K562 (cell line): ENCODE measurements around the gene LGR6. TPM values are rescaled to one million over a fixed set of nuclear protein-coding genes. Genes with fewer than 3 reads are reported as not detected.

Source experiments
- ATAC-seq: fragments of 200-7000 bp; cut with Tn5 transposase; 3 replicates; pipeline ENCODE4 v1.9.1; 2020; ENCODE audit warnings: moderate library complexity
- BruUV-seq: library from RNA; stranded (reverse); fragments of 400-500 nt; replicated peaks from 2 replicates; lab custom pipeline; 2021; lab: Mats Ljungman, UMichigan
- CTCF ChIA-PET: fragments of 300-600 bp; formaldehyde crosslinking; extraction: SDS; loops from one replicate; lab custom pipeline; 2021; ENCODE audit warnings: low intra/inter-chr PET ratio; lab: Yijun Ruan, JAX
- POLR2A ChIA-PET: fragments of 300-600, 350-650 bp; sonication (Branson Sonifier 250); formaldehyde crosslinking; extraction: SDS; loops from one replicate; lab custom pipeline; 2021; ENCODE audit warnings: antibody characterized with exemption, inconsistent platforms; lab: Yijun Ruan, JAX
- DNase-seq, 4 experiments: peaks; one replicate each; pipeline versions ENCODE4 v3.0.0 to v3.0.0-alpha.2; 2011 to 2018; ENCODE audit warnings: low spot score in 3 of 4, mixed read lengths in 3 of 4; ENCODE audit errors: extremely low read depth in 1 of 4
- FAIRE-seq: peaks from 2 replicates; lab custom pipeline; 2011; peaks lifted over from hg19 to GRCh38; lab: Jason Lieb, UNC
- H2AFZ ChIP-seq: 2 replicates; pipeline ENCODE4 v1.6.0; 2011; ENCODE audit warnings: low read depth, low read length, control low read depth, inconsistent platforms
- H3K27ac ChIP-seq: fragments of 200-600 bp; 3 replicates; pipeline ENCODE4 v1.8.0; 2011; ENCODE audit warnings: low read depth, mild to moderate bottlenecking, control low read depth, inconsistent platforms, low read length, moderate library complexity, mixed read lengths; ENCODE audit errors: extremely low read depth
- H3K27me3 ChIP-seq, 2 experiments: fragments of 300-600 bp in 1 of 2; 2 replicates in 1 of 2; 3 replicates in 1 of 2; pipeline versions ENCODE4 v1.6.0 to v1.8.0; 2011; ENCODE audit warnings: inconsistent platforms in 2 of 2, low read length in 2 of 2, mild to moderate bottlenecking in 1 of 2, mixed read lengths in 1 of 2, moderate library complexity in 1 of 2; ENCODE audit not compliant: control insufficient read depth in 2 of 2, insufficient read depth in 2 of 2
- H3K36me3 ChIP-seq: fragments of 300-600 bp; 3 replicates; pipeline ENCODE4 v1.8.0; 2011; ENCODE audit warnings: mild to moderate bottlenecking, low read length, inconsistent platforms; ENCODE audit not compliant: control insufficient read depth, insufficient read depth
- H3K4me1 ChIP-seq, 2 experiments: fragments of 200-600 bp in 1 of 2; replicated peaks in 1 of 2; 2 replicates in 1 of 2; 3 replicates in 1 of 2; pipeline versions ENCODE4 v1.5.1 to v1.8.0; 2011; ENCODE audit warnings: inconsistent platforms in 2 of 2, low read length in 2 of 2, mild to moderate bottlenecking in 1 of 2, mixed read lengths in 1 of 2, moderate library complexity in 1 of 2; ENCODE audit not compliant: control insufficient read depth in 2 of 2, insufficient read depth in 2 of 2
- H3K4me2 ChIP-seq: 2 replicates; pipeline ENCODE4 v1.6.1; 2011; ENCODE audit warnings: low read length, control low read depth, inconsistent platforms, mixed read lengths; ENCODE audit not compliant: insufficient read depth
- H3K4me3 ChIP-seq: fragments of 200-600 bp; sonication (generic), shearing (Covaris generic); 2 replicates; pipeline ENCODE4 v1.5.1; 2016; ENCODE audit warnings: control low read depth, inconsistent platforms
- H3K79me2 ChIP-seq: fragments of 200-600 bp; 3 replicates; pipeline ENCODE4 v1.8.0; 2011; ENCODE audit warnings: low read length, inconsistent platforms; ENCODE audit not compliant: control insufficient read depth, insufficient read depth
- H3K9ac ChIP-seq, 2 experiments: 2 replicates each; pipeline versions ENCODE4 v1.6.0 to v1.6.1; 2011; ENCODE audit warnings: low read depth in 2 of 2, low read length in 2 of 2, control low read depth in 1 of 2, inconsistent platforms in 1 of 2, mild to moderate bottlenecking in 1 of 2, mixed read lengths in 1 of 2; ENCODE audit not compliant: insufficient read depth in 1 of 2
- H3K9me1 ChIP-seq: one replicate; pipeline ENCODE4 v1.6.0; 2011; ENCODE audit warnings: inconsistent platforms, mild to moderate bottlenecking, low read length, moderate library complexity; ENCODE audit not compliant: control insufficient read depth, insufficient read depth
- H3K9me3 ChIP-seq: replicated peaks from 2 replicates; pipeline ENCODE4 v1.5.1; 2011; ENCODE audit warnings: low read depth, low read length, inconsistent platforms; ENCODE audit not compliant: control insufficient read depth, insufficient read depth
- H4K20me1 ChIP-seq: replicated peaks from 2 replicates; pipeline ENCODE4 v1.6.1; 2011; ENCODE audit warnings: low read length, inconsistent platforms, mixed read lengths; ENCODE audit not compliant: control insufficient read depth, insufficient read depth
- BHLHE40 ChIP-seq: IDR thresholded peaks from 2 replicates; pipeline ENCODE4 v1.6.1; 2011; ENCODE audit warnings: low read length, improper control_type of control experiment
- CREM ChIP-seq: IDR thresholded peaks from 2 replicates; pipeline ENCODE4 v1.6.1; 2014; ENCODE audit warnings: antibody characterized with exemption, low read depth
- RBM14 ChIP-seq: fragments of 200-400 bp; formaldehyde crosslinking; IDR thresholded peaks from 2 replicates; pipeline ENCODE4 v1.6.1; 2018; ENCODE audit warnings: low read depth, mild to moderate bottlenecking, low read length, moderate library complexity, borderline replicate concordance; ENCODE audit not compliant: insufficient read depth
- RBM25 ChIP-seq: fragments of 200-400 bp; formaldehyde crosslinking; IDR thresholded peaks from 2 replicates; pipeline ENCODE4 v1.6.1; 2018; ENCODE audit warnings: low read length, low read depth, moderate library complexity; ENCODE audit not compliant: severe bottlenecking
- SMAD4 ChIP-seq: fragments of 250-450 bp; sonication (Bioruptor Pico); conservative IDR thresholded peaks from 2 replicates; pipeline ENCODE4 v1.8.0; 2021; ENCODE audit warnings: inconsistent platforms, mild to moderate bottlenecking, moderate library complexity
- SMARCB1 ChIP-seq: IDR thresholded peaks from 2 replicates; pipeline ENCODE4 v1.6.1; 2011; ENCODE audit warnings: improper control_type of control experiment, low read depth; ENCODE audit not compliant: insufficient read length
- SREBF1 ChIP-seq: fragments of 150-350 bp; IDR thresholded peaks from 2 replicates; pipeline ENCODE4 v1.6.1; 2014; ENCODE audit warnings: antibody characterized with exemption, low read depth, low read length, borderline replicate concordance
- ZFP36 ChIP-seq: fragments of 150-350 bp; IDR thresholded peaks from 2 replicates; pipeline ENCODE4 v1.6.1; 2018; ENCODE audit warnings: low read length, low read depth; ENCODE audit not compliant: partially characterized antibody
- ZNF311 ChIP-seq: fragments of 250-450 bp; sonication (Bioruptor Pico); IDR thresholded peaks from 2 replicates; pipeline ENCODE4 v1.4.0; 2020; ENCODE audit warnings: mild to moderate bottlenecking, moderate library complexity
- ZZZ3 ChIP-seq: fragments of 450-650 bp; IDR thresholded peaks from 2 replicates; pipeline ENCODE4 v1.6.1; 2016; ENCODE audit warnings: antibody characterized with exemption, mild to moderate bottlenecking, moderate library complexity
- WGBS: fragments of 100-300 bp; shearing (Covaris generic); methylation state at CpG from one replicate; pipeline ENCODE4 v1.1.6; 2016; ENCODE audit warnings: low coverage, mixed read lengths; ENCODE audit not compliant: insufficient coverage; ENCODE audit errors: missing lambda C conversion rate; 5-methylcytosine and 5-hydroxymethylcytosine counted together
- in situ Hi-C: fragments of 300-500 bp; cut with MboI; formaldehyde crosslinking; loops from 4 replicates; pipeline ENCODE4 v1.15.0; 2018; ENCODE audit warnings: inconsistent platforms, mixed read lengths
- intact Hi-C: fragments of 100-400 bp; cut with micrococcal nuclease; formaldehyde crosslinking; loops from 2 replicates; pipeline ENCODE4 v1.14.2; 2022
- polyA plus RNA-seq, 8 experiments: library from polyadenylated mRNA; depleted of rRNA in 4 of 8; stranded (reverse) in 5 of 8; unstranded in 3 of 8; fragments of >200 nt; fragmentation: Nextera tagmentation in 2 of 8; fragmentation: Illumina TruSeq in 1 of 8; extraction: Ambion mirVana in 2 of 8; extraction: Trizol in 1 of 8; gene quantifications; 2 replicates each; pipeline versions ENCODE4 v1.2.1 to v1.2.3, GENCODE V29; 2011 to 2014; ENCODE audit warnings: inconsistent platforms in 1 of 8, missing spikeins in 1 of 8
- total RNA-seq, 7 experiments: library from RNA; depleted of rRNA in 6 of 7; stranded (reverse); fragments of >200 nt in 6 of 7; fragmentation: Illumina TruSeq in 2 of 7; extraction: Trizol in 2 of 7; gene quantifications; 2 replicates each; pipeline versions ENCODE4 v1.2.1 to v1.2.3, GENCODE V29; 2011 to 2021; ENCODE audit warnings: low replicate concordance in 1 of 7
- TF ChIP-seq, protein P1 (sequence below): IDR thresholded peaks from 2 replicates; pipeline ENCODE4 v1.6.1; 2014; ENCODE audit warnings: antibody characterized with exemption
- TF ChIP-seq, protein P2 (sequence below): fragments of 250-450 bp; sonication (Bioruptor Pico); IDR thresholded peaks from 2 replicates; pipeline ENCODE4 v1.9.0; 2021; ENCODE audit warnings: mild to moderate bottlenecking

LGR6 gene
- total and polyA plus RNA-seq, 9 of the 15 experiments (the other 6 are each of a cell fraction or from before 2014, with no cell fraction given), result 0.01 to 0.54 (median 0.17) TPM; not detected in 1

DNA sequence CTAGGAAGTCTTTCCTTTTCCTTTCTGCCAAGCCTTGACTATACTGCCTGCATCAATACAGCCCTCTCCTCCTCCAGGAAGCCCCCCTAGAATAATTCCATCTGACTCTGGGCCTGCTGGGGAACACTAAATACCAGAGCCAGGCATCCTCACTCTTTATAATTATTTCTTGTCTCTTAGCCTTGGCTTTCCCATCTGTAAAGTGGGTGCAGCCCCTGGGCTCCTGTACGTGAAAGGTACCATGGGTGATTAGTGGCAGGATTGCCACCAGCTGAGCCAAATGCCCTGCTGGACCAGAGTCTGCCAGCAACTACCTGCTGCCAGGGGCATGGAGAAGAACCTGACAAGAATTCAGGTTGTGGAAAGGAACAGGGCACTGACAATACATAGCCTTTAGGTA, 58.7 kb downstream of the LGR6 start (continued):
- TF ChIP-seq ZNF311 (CRISPR knock-in tag) (no peak), SMAD4 (CRISPR knock-in tag) (no peak), RBM14 (no peak), ZFP36 (peak; percentile 49), SMARCB1 (no peak), RBM25 (peak; percentile 65)

DNA sequence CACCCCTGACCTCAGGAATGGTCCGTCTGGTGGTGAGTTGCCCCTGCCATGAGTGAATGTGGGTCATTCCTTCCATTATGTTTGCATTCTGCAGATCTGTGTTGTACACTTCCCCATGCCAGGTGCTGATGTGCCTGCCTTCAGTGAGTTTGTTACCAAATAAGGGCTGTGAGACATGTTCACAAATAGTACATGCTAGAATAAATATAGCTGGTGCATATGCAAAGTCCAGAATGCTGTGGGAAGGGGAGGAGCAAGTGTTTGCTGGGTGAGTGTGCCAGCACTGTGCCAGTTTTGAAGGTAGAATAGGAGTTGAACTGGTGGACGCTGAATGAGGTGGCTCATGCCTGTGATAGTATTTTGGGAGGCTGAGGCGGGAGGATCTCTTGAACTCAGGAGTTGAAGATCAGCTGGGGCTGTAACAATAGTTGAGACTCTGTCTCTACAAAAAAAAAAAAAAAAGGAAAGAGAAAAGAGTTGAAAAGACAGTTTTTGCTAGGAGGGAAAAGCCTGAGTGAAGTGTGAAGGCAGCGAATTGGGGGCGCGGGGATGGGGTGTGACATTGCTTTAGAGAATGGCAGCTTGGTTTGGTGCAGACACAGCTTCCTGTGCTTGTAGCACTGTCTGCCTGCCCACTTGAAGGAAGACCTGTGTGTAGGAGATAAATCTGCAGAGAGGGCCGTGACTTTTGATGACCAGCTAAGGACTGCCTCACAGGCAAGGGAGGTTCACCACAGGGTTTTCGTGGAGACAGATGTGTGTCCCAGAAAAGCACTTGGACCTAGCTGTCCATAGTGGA, 61.1 kb downstream of the LGR6 start:
- no peaks in the 10 kb centered on the region for H3K36me3 ChIP-seq
- ATAC-seq, result peak; percentile 68

More for the DNA sequence above, 61.1 kb downstream of the LGR6 start:
- Histone ChIP-seq H2AFZ (no peak overlapping the region), H3K4me1 (no peaks in the 10 kb centered on the region; a peak in 2 of 5 replicates), H3K9me1 (no peaks in the 10 kb centered on the region), H3K9ac (0 out of 4 replicates have a peak overlapping the region, but pooled peaks of 1 of the 2 experiments have one; percentile 6), H3K27me3 (peaks cover 25 to 46% of the 10 kb centered on the region in 2 experiments), H4K20me1 (no peaks in the 10 kb centered on the region), H3K4me3 (no peak overlapping the region), H3K79me2 (no peaks in the 10 kb centered on the region), H3K4me2 (no peak overlapping the region), H3K9me3 (no peaks in the 10 kb centered on the region), H3K27ac (no peak overlapping the region)
- DNase-seq (peak in 1 of 4 experiments; percentile 16), FAIRE-seq (no peak)
- in situ Hi-C loops (no loop called here), intact Hi-C loops (no loop called here)
- BruUV-seq, result no TSS peak
- ChIA-PET CTCF (no interaction called here), POLR2A (interaction anchor here (0.6 to 0.9 kb wide), 3 partner anchors 11 to 801 kb away, joined by 3 to 5 read pairs (median 3); no protein-coding TSS in a partner anchor)
- 3% methylated on average over 8 of the region's 8 CpGs for WGBS
- no peak for TF ChIP-seq ZZZ3
- TF ChIP-seq SREBF1, result no peak
- TF ChIP-seq, protein P1, sequence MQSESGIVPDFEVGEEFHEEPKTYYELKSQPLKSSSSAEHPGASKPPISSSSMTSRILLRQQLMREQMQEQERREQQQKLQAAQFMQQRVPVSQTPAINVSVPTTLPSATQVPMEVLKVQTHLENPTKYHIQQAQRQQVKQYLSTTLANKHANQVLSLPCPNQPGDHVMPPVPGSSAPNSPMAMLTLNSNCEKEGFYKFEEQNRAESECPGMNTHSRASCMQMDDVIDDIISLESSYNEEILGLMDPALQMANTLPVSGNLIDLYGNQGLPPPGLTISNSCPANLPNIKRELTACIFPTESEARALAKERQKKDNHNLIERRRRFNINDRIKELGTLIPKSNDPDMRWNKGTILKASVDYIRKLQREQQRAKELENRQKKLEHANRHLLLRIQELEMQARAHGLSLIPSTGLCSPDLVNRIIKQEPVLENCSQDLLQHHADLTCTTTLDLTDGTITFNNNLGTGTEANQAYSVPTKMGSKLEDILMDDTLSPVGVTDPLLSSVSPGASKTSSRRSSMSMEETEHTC, result no peak
- TF ChIP-seq, protein P2, sequence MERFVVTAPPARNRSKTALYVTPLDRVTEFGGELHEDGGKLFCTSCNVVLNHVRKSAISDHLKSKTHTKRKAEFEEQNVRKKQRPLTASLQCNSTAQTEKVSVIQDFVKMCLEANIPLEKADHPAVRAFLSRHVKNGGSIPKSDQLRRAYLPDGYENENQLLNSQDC (CRISPR knock-in tag), result no peak
- TF ChIP-seq BHLHE40, result no peak
- no peak for TF ChIP-seq CREM
